ENCODE measurements around the gene RIPOR1. TPM values are rescaled to one million over a fixed set of nuclear protein-coding genes. Genes with fewer than 3 reads are reported as not detected.

The RIPOR1 gene
- total RNA-seq, 1 experiment from 2014 or later, result 82.2 TPM

GRCh38 chr16:67506468-67506867 is 22.2 kb upstream of the RIPOR1 start:
- Histone ChIP-seq H3K27ac (ENCODE audit: low read length) (no peak overlapping the region), H3K36me3 (ENCODE audit: control insufficient read depth, insufficient read depth, low read length) (no peaks in the 10 kb centered on the region), H3K9me3 (ENCODE audit: control insufficient read depth, insufficient read depth, low read depth, low read length) (no peaks in the 10 kb centered on the region), H3K27me3 (ENCODE audit: control insufficient read depth, insufficient read depth, low read length) (no peaks in the 10 kb centered on the region), H3K4me1 (ENCODE audit: control insufficient read depth, insufficient read depth, low read length) (no peaks in the 10 kb centered on the region), H3K4me3 (ENCODE audit: low read depth in 2 of 2, low read length in 2 of 2) (no peak overlapping the region)
- DNase-seq (ENCODE audit: low read depth, low spot score) (no peak), ATAC-seq (no peak)
- no TSS peak for BruUV-seq (replicated peaks)
- CTCF ChIA-PET, result interaction anchor here (0.6 kb wide), 1 partner anchor 18 kb away, joined by 3 read pairs; no protein-coding TSS in a partner anchor
- intact Hi-C loops (cut with micrococcal nuclease; ENCODE audit: unreplicated experiment) (no loop called here), in situ Hi-C loops (cut with HindIII; ENCODE audit: low pct_unique_long_range_greater_than_20kb, low sequenced_read_pairs) (no loop called here)
- POLR2A ChIA-PET, result no interaction called here
- TF ChIP-seq TCF7L2 (IDR thresholded peaks at IDR 0.05; ENCODE audit: low read depth, low read length), result no peak
- no peak for TF ChIP-seq CTCF (IDR thresholded peaks at IDR 0.05)
- TF ChIP-seq POLR2AphosphoS5 (IDR thresholded peaks at IDR 0.05; ENCODE audit: low read depth, low read length), result no peak
- TF ChIP-seq SIN3A (IDR thresholded peaks at IDR 0.05; ENCODE audit: borderline replicate concordance, insufficient read depth, low read depth, low read length), result no peak
- TF ChIP-seq REST (IDR thresholded peaks at IDR 0.05; ENCODE audit: insufficient read depth in 1 of 2, low read depth in 2 of 2, low read length in 1 of 2), result no peak

GRCh38 chr16:67509016-67509415 is 19.6 kb upstream of the RIPOR1 start:
- ATAC-seq, result no peak

More at GRCh38 chr16:67509016-67509415, 19.6 kb upstream of the RIPOR1 start:
- H3K27ac ChIP-seq (ENCODE audit: low read length), result no peak overlapping the region
- H3K27me3 ChIP-seq (ENCODE audit: control insufficient read depth, insufficient read depth, low read length), result no peaks in the 10 kb centered on the region
- DNase-seq (ENCODE audit: low read depth, low spot score), result no peak
- H3K4me1 ChIP-seq (ENCODE audit: control insufficient read depth, insufficient read depth, low read length), result no peaks in the 10 kb centered on the region
- ChIA-PET POLR2A (no interaction called here), CTCF (no interaction called here)
- intact Hi-C loops (cut with micrococcal nuclease; ENCODE audit: unreplicated experiment) (no loop called here), in situ Hi-C loops (cut with HindIII; ENCODE audit: low pct_unique_long_range_greater_than_20kb, low sequenced_read_pairs) (no loop called here)
- BruUV-seq (replicated peaks), result no TSS peak
- H3K36me3 ChIP-seq (ENCODE audit: control insufficient read depth, insufficient read depth, low read length), result no peaks in the 10 kb centered on the region
- H3K4me3 ChIP-seq (ENCODE audit: low read depth in 2 of 2, low read length in 2 of 2), result no peak overlapping the region
- TF ChIP-seq REST (IDR thresholded peaks at IDR 0.05; ENCODE audit: insufficient read depth in 1 of 2, low read depth in 2 of 2, low read length in 1 of 2) (no peak), CTCF (IDR thresholded peaks at IDR 0.05) (no peak)
- no peaks in the 10 kb centered on the region for H3K9me3 ChIP-seq (ENCODE audit: control insufficient read depth, insufficient read depth, low read depth, low read length)
